ENCODE measurements around the gene MISP. TPM values are rescaled to one million over a fixed set of nuclear protein-coding genes. Genes with fewer than 3 reads are reported as not detected.
"Not testable (repeated sequence)": the region's sequence is repeated elsewhere in the genome, so short reads cannot be mapped to it uniquely, and the experiment has no call there.

MISP gene
- total and polyA plus RNA-seq, 9 of the 15 experiments (the other 6 are each of a cell fraction or from before 2014, with no cell fraction given): 0.04 to 0.29 (median 0.05) TPM; not detected in 5

- not testable (repeated sequence) for FAIRE-seq; H3K9ac ChIP-seq (ENCODE audit: insufficient read depth in 1 of 2, low read depth in 2 of 2, low read length in 2 of 2)
Measured at GRCh38 chr19:740816-741505, 10.0 kb upstream of the MISP start.

More at GRCh38 chr19:740816-741505, 10.0 kb upstream of the MISP start:
- in situ Hi-C loops (cut with MboI); H3K36me3 ChIP-seq (ENCODE audit: control insufficient read depth, insufficient read depth, low read length); intact Hi-C loops (cut with micrococcal nuclease); H3K27ac ChIP-seq (ENCODE audit: extremely low read depth, low read depth, low read length); H3K9me1 ChIP-seq (ENCODE audit: control insufficient read depth, insufficient read depth, low read length); BruUV-seq (replicated peaks); H3K9me3 ChIP-seq (replicated peaks; ENCODE audit: control insufficient read depth, insufficient read depth, low read depth, low read length); H2AFZ ChIP-seq (ENCODE audit: low read depth, low read length); DNase-seq (ENCODE audit: extremely low read depth in 1 of 4, low spot score in 3 of 4); CTCF ChIA-PET (ENCODE audit: low intra/inter-chr PET ratio); ATAC-seq; H3K27me3 ChIP-seq (ENCODE audit: control insufficient read depth in 2 of 2, insufficient read depth in 2 of 2, low read length in 2 of 2); H3K79me2 ChIP-seq (ENCODE audit: control insufficient read depth, insufficient read depth, low read length); H3K4me2 ChIP-seq (ENCODE audit: insufficient read depth, low read length); H3K4me3 ChIP-seq; H4K20me1 ChIP-seq (replicated peaks; ENCODE audit: control insufficient read depth, insufficient read depth, low read length): not testable (repeated sequence)
- H3K4me1 ChIP-seq (replicated peaks in 1 of 2; ENCODE audit: control insufficient read depth in 2 of 2, insufficient read depth in 2 of 2, low read length in 2 of 2): peaks cover 5 to 48% of the 10 kb centered on the region in 2 experiments; a peak in 3 of 5 replicates
- TF ChIP-seq PCBP1 (IDR thresholded peaks at IDR 0.05; ENCODE audit: low read depth, low read length, poor library complexity, severe bottlenecking): peak; percentile 25
- TF ChIP-seq XRCC5 (IDR thresholded peaks at IDR 0.05; ENCODE audit: low read depth, low read length): 0 out of 2 replicates have a peak, but pooled peaks have one; percentile 9
- TF ChIP-seq TFAP4 (CRISPR knock-in tag; IDR thresholded peaks at IDR 0.05; ENCODE audit: borderline replicate concordance): peak; percentile 51; the same call in 1 of the 2 replicates
- peak; percentile 74 for TF ChIP-seq ZNF121 (CRISPR knock-in tag; conservative IDR thresholded peaks at IDR 0.05)
- peak; percentile 24; the same call in 1 of the 2 replicates for TF ChIP-seq ZBTB7A (IDR thresholded peaks at IDR 0.05; ENCODE audit: borderline replicate concordance, control insufficient read depth, low read depth, low read length)
- 0 out of 2 replicates have a peak, but pooled peaks have one; percentile 29 for TF ChIP-seq STAT5A (IDR thresholded peaks at IDR 0.05; ENCODE audit: borderline replicate concordance, low read length)
- POLR2A ChIA-PET: interaction anchor here (1.0 to 1.5 kb wide), 2 partner anchors 13 to 58 kb away, joined by 3 to 5 read pairs; no protein-coding TSS in a partner anchor
- WGBS (ENCODE audit: insufficient coverage, low coverage, missing lambda C conversion rate): 68% methylated on average over 9 of the region's 16 CpGs
